HG03558 (cell line): ENCODE data around the gene TOM1.

Experiments used
- ATAC-seq: cut with Tn5 transposase; IDR thresholded peaks from one replicate; pipeline ENCODE4 v1.9.1; 2021; ENCODE audit warnings: moderate number of reproducible peaks; ENCODE audit not compliant: unreplicated experiment; ENCODE audit errors: extremely low read depth

Gene TOM1

GRCh38 chr22:35306350-35306967 is 6.8 kb downstream of the TOM1 start:
- ATAC-seq: no peak

GRCh38 chr22:35307372-35307771 is 7.7 kb downstream of the TOM1 start:
- no peak for ATAC-seq

- ATAC-seq: no peak
Observed at GRCh38 chr22:35307892-35308291, 8.2 kb downstream of the TOM1 start.

- ATAC-seq: no peak
Observed at GRCh38 chr22:35308480-35309021, 8.9 kb downstream of the TOM1 start.

- no peak for ATAC-seq
Observed at GRCh38 chr22:35310556-35311550, 11.2 kb downstream of the TOM1 start.

GRCh38 chr22:35311551-35311999 is 11.9 kb downstream of the TOM1 start:
- no peak for ATAC-seq

GRCh38 chr22:35312198-35313059 is 12.7 kb downstream of the TOM1 start:
- no peak for ATAC-seq

GRCh38 chr22:35313311-35314121 is 13.8 kb downstream of the TOM1 start:
- no peak for ATAC-seq

GRCh38 chr22:35314161-35314942 is 14.7 kb downstream of the TOM1 start:
- ATAC-seq: no peak

GRCh38 chr22:35315141-35315854 is 15.6 kb downstream of the TOM1 start:
- ATAC-seq: no peak

- no peak for ATAC-seq
Observed at GRCh38 chr22:35315855-35316745, 16.4 kb downstream of the TOM1 start.

- no peak for ATAC-seq
Observed at GRCh38 chr22:35316751-35317150, 17.1 kb downstream of the TOM1 start.

GRCh38 chr22:35317680-35318290 is 18.1 kb downstream of the TOM1 start:
- ATAC-seq: no peak

- ATAC-seq: no peak
Observed at GRCh38 chr22:35318346-35319215, 18.9 kb downstream of the TOM1 start.

GRCh38 chr22:35319244-35319985 is 19.7 kb downstream of the TOM1 start:
- no peak for ATAC-seq
